ENCODE measurements around the gene STX18. TPM values are rescaled to one million over a fixed set of nuclear protein-coding genes. Genes with fewer than 3 reads are reported as not detected.
A peak's percentile ranks its signal among the peaks of the same experiment; 100 is the strongest.

STX18 gene
- total and polyA plus RNA-seq, 2 experiments from 2014 or later: 15.9 to 18.1 TPM

- Histone ChIP-seq H3K79me2 (replicated peaks; ENCODE audit: insufficient read depth) (no peaks in the 10 kb centered on the region), H2AFZ (no peak overlapping the region), H3K4me3 (no peak overlapping the region), H3K4me1 (ENCODE audit: insufficient read depth) (peaks cover 62% of the 10 kb centered on the region), H3F3A (replicated peaks; ENCODE audit: low read depth) (peaks cover 15% of the 10 kb centered on the region), H3K9me2 (ENCODE audit: insufficient read depth) (no peaks in the 10 kb centered on the region), H3K27me3 (ENCODE audit: insufficient read depth) (no peaks in the 10 kb centered on the region), H3K4me2 (peak overlapping the region; percentile 74), H3K36me3 (ENCODE audit: insufficient read depth) (0 out of 2 replicates have a peak, but pooled peaks cover 4% of the 10 kb centered on the region), H4K20me1 (replicated peaks; ENCODE audit: insufficient read depth) (no peaks in the 10 kb centered on the region), H3K27ac (ENCODE audit: low read depth) (peak overlapping the region; percentile 76; the same call in 1 of the 2 replicates)
- DNase-seq (ENCODE audit: low spot score) (no peak), ATAC-seq (no peak; the same call in 2 of the 3 replicates)
- peak overlapping the region; percentile 41; the same call in 1 of the 2 replicates for H3K27ac Mint-ChIP-seq
- H3K36me3 Mint-ChIP-seq (ENCODE audit: low read depth): peaks cover 10% of the 10 kb centered on the region; the same call in 2 of the 3 replicates
- no peak for TF ChIP-seq CREB1 (CRISPR knock-in tag; IDR thresholded peaks at IDR 0.05; ENCODE audit: low read depth)
- TF ChIP-seq JUNB (IDR thresholded peaks at IDR 0.05; ENCODE audit: unreplicated experiment): no peak
- TF ChIP-seq ZNF331 (CRISPR knock-in tag; IDR thresholded peaks at IDR 0.05; ENCODE audit: low read depth): no peak
- no peak for TF ChIP-seq EZH2phosphoT487 (IDR thresholded peaks at IDR 0.05; ENCODE audit: unreplicated experiment)
- TF ChIP-seq STAT1 (IDR thresholded peaks at IDR 0.05; ENCODE audit: unreplicated experiment): no peak
- TF ChIP-seq, protein P1, sequence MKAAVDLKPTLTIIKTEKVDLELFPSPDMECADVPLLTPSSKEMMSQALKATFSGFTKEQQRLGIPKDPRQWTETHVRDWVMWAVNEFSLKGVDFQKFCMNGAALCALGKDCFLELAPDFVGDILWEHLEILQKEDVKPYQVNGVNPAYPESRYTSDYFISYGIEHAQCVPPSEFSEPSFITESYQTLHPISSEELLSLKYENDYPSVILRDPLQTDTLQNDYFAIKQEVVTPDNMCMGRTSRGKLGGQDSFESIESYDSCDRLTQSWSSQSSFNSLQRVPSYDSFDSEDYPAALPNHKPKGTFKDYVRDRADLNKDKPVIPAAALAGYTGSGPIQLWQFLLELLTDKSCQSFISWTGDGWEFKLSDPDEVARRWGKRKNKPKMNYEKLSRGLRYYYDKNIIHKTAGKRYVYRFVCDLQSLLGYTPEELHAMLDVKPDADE (IDR thresholded peaks at IDR 0.05): no peak
- no peak for TF ChIP-seq EZH2 (IDR thresholded peaks at IDR 0.05; ENCODE audit: low read depth, unreplicated experiment)
- no peak for TF ChIP-seq NANOG (IDR thresholded peaks at IDR 0.05; ENCODE audit: borderline replicate concordance)
- TF ChIP-seq, protein P2, sequence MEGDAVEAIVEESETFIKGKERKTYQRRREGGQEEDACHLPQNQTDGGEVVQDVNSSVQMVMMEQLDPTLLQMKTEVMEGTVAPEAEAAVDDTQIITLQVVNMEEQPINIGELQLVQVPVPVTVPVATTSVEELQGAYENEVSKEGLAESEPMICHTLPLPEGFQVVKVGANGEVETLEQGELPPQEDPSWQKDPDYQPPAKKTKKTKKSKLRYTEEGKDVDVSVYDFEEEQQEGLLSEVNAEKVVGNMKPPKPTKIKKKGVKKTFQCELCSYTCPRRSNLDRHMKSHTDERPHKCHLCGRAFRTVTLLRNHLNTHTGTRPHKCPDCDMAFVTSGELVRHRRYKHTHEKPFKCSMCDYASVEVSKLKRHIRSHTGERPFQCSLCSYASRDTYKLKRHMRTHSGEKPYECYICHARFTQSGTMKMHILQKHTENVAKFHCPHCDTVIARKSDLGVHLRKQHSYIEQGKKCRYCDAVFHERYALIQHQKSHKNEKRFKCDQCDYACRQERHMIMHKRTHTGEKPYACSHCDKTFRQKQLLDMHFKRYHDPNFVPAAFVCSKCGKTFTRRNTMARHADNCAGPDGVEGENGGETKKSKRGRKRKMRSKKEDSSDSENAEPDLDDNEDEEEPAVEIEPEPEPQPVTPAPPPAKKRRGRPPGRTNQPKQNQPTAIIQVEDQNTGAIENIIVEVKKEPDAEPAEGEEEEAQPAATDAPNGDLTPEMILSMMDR (conservative IDR thresholded peaks at IDR 0.05; ENCODE audit: low read depth in 2 of 2): no peak
- no peak for TF ChIP-seq ZNF114 (CRISPR knock-in tag; IDR thresholded peaks at IDR 0.05)
- no peak for TF ChIP-seq REST (IDR thresholded peaks at IDR 0.05; ENCODE audit: unreplicated experiment)
- TF ChIP-seq ZNF462 (CRISPR knock-in tag; IDR thresholded peaks at IDR 0.05): no peak
- no peak for TF ChIP-seq POLR2AphosphoS5 (IDR thresholded peaks at IDR 0.05; ENCODE audit: low read depth)
- peaks cover 69% of the 10 kb centered on the region for H3K4me1 Mint-ChIP-seq
- H3K27me3 Mint-ChIP-seq (ENCODE audit: insufficient read depth, low read depth, poor library complexity): peaks cover 28% of the 10 kb centered on the region
- peak overlapping the region; percentile 45; the same call in 2 of the 3 replicates for H3K4me3 Mint-ChIP-seq
- no peaks in the 10 kb centered on the region for H3K9me3 Mint-ChIP-seq
Measured at GRCh38 chr4:4426511-4427120, 115.2 kb downstream of the STX18 start.
